ENCODE results near the gene NR3C2.

- TF ChIP-seq POLR2A (IDR thresholded peaks at IDR 0.05; ENCODE audit: low read depth, low read length), result no peak
- TF ChIP-seq POLR2AphosphoS5 (IDR thresholded peaks at IDR 0.05; ENCODE audit: low read depth, low read length), result no peak
- TF ChIP-seq SPI1 (IDR thresholded peaks at IDR 0.05; ENCODE audit: low read depth, low read length), result no peak
Measured at GRCh38 chr4:148344941-148345340, 97.3 kb downstream of the NR3C2 start.
